RKO (cell line): ENCODE measurements around the gene BRD2.

Experiments used
- DNase-seq: peaks from one replicate; pipeline ENCODE4 v3.0.0-alpha.2; 2016; ENCODE audit warnings: low spot score

BRD2 gene

DNA sequence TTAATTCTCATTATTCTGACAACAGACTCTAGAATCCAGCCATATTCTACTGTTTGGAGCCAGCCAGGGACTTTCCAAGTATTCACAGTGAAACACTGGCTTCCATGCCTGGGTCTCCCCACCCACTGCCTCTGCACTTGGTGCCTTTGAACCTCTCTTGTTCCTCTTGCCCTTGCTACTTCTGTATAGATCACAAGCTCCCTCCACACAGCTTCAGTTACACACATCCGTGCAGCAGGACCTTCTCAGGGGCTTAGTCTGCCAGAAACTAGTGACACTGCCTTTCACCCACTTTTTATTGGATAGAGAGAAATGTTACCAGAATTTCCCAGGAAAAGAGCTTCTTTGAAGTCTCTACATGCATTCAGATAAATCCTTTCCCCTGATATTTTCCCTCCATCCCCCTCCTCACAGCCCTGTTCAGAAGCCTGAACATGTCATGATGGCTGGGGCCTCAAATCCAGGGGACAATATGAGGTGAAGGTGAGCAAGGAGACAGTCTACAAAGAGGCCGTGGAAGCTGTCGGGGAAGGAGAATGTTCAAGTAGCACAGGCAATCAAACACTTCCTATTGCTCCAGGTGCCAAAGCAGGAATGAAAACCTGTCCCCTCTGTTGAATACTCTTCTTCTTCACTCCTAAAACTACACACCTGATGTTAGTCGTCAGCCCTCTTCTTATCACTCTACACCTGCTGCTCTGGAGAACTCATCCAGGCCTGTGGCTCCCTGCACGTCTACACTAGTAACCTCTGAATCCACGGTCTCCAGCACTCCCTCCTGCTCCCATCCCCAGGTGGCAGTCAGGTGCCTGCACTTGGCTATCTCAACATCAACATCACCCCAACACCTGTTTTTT is 61.2 kb downstream of the BRD2 start:
- no peak for DNase-seq

DNA sequence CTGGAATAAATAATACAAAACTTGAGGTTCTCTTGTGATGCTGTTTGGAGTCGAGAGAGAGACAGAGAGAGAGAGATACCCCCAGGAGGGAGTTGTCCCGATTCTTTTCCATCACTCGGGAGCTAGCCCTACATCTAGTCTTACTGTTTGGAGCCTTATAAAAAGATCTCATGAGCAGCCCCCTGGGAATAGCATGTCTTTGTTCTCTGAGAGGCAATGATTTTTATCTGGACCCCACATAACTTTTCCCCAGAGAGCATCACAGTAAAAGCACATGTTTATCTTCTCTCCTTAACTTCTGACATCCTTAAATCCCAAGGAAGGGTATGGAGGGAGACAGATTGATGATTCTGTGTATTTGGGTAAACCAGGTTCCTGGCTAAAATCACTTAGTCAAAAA is 61.9 kb downstream of the BRD2 start:
- no peak for DNase-seq
